Stomach (tissue), 9 donors: Measurements from ENCODE around the gene CHPF. TPM values are rescaled to one million over a fixed set of nuclear protein-coding genes. Genes with fewer than 3 reads are reported as not detected.

Experiments
- DNase-seq, 2 donors: peaks; one replicate each; pipeline versions ENCODE4 v3.0.0 to v3.0.0-alpha.2; 2013 to 2019
- H3K27ac ChIP-seq, 5 donors: fragments of 200-600 bp in 4 of 5; sonication (generic) in 4 of 5; one replicate each; pipeline ENCODE4 v1.5.1; 2013 to 2019; ENCODE audit warnings: mild to moderate bottlenecking in 1 of 5, moderate library complexity in 1 of 5
- H3K27me3 ChIP-seq, 3 donors: fragments of 200-600 bp; sonication (generic); one replicate each; pipeline ENCODE4 v1.5.1; 2017 to 2019; ENCODE audit warnings: mixed run types in 1 of 3
- H3K36me3 ChIP-seq, 4 donors: fragments of 200-600 bp; sonication (generic); 1 replicate in 3 of 4; 2 replicates in 1 of 4; pipeline ENCODE4 v1.5.1; 2016 to 2019
- H3K4me1 ChIP-seq, 4 donors: fragments of 200-600 bp; sonication (generic); one replicate each; pipeline ENCODE4 v1.5.1; 2016 to 2019
- H3K4me3 ChIP-seq, 4 donors: fragments of 200-600 bp; sonication (generic) in 3 of 4; one replicate each; pipeline ENCODE4 v1.5.1; 2016 to 2019; ENCODE audit warnings: mild to moderate bottlenecking in 1 of 4
- H3K9me3 ChIP-seq, 4 donors: fragments of 200-600 bp; sonication (generic); one replicate each; pipeline ENCODE4 v1.5.1; 2016 to 2019
- EP300 ChIP-seq: sonication (generic); formaldehyde crosslinking; IDR thresholded peaks from one replicate; pipeline ENCODE4 v1.6.1; 2017; ENCODE audit warnings: antibody characterized with exemption
- POLR2A ChIP-seq, 4 donors: fragments of 450-650 bp; IDR thresholded peaks; one replicate each; pipeline ENCODE4 v1.6.1; 2016; ENCODE audit warnings: antibody characterized with exemption in 4 of 4, control low read depth in 2 of 4, mild to moderate bottlenecking in 1 of 4, moderate library complexity in 1 of 4
- POLR2AphosphoS5 ChIP-seq, 3 donors: sonication (generic); formaldehyde crosslinking; IDR thresholded peaks; one replicate each; pipeline ENCODE4 v1.6.1; 2016; ENCODE audit warnings: antibody characterized with exemption in 3 of 3
- WGBS, 5 donors: extraction: QIAGEN DNeasy Blood & Tissue Kit in 3 of 5; methylation state at CpG; one replicate each; pipeline versions ENCODE4 v1.1.5 to v1.1.7; 2013 to 2018; 5-methylcytosine and 5-hydroxymethylcytosine counted together
- intact Hi-C: fragments of 100-400 bp; cut with DNase I; formaldehyde crosslinking; loops from one replicate; pipeline ENCODE4 v1.15.1; 2023; ENCODE audit warnings: low total_unique reads
- polyA plus RNA-seq, 3 donors: library from polyadenylated mRNA; stranded (reverse); fragments of 200-250 nt; gene quantifications; one replicate each; pipeline ENCODE4 v1.2.3, GENCODE V29; 2013
- total RNA-seq, 5 donors: library from RNA; depleted of rRNA; stranded (reverse); fragments of >200 nt; gene quantifications; one replicate each; pipeline versions ENCODE4 v1.1.0 to v1.2.3, GENCODE V29; 2014 to 2016
- TF ChIP-seq, protein P1 (sequence below), 7 experiments: fragments of 450-650 bp in 4 of 7; fragments of 200-600 bp in 3 of 7; sonication (generic) in 3 of 7; IDR thresholded peaks; one replicate each; pipeline ENCODE4 v1.5.1; 2016 to 2019; ENCODE audit warnings: antibody characterized with exemption in 7 of 7, control low read depth in 2 of 7, mild to moderate bottlenecking in 1 of 7
- donor health status: healthy with polysubstance abuse.
- donor health status: Bipolar disorder and iron deficiency.
- donor health status: healthy.

CHPF gene
- total and polyA plus RNA-seq, 8 donors, result 10.8 to 119 (median 45.7) TPM

- intact Hi-C loops, result no loop called here
- TF ChIP-seq, protein P1, sequence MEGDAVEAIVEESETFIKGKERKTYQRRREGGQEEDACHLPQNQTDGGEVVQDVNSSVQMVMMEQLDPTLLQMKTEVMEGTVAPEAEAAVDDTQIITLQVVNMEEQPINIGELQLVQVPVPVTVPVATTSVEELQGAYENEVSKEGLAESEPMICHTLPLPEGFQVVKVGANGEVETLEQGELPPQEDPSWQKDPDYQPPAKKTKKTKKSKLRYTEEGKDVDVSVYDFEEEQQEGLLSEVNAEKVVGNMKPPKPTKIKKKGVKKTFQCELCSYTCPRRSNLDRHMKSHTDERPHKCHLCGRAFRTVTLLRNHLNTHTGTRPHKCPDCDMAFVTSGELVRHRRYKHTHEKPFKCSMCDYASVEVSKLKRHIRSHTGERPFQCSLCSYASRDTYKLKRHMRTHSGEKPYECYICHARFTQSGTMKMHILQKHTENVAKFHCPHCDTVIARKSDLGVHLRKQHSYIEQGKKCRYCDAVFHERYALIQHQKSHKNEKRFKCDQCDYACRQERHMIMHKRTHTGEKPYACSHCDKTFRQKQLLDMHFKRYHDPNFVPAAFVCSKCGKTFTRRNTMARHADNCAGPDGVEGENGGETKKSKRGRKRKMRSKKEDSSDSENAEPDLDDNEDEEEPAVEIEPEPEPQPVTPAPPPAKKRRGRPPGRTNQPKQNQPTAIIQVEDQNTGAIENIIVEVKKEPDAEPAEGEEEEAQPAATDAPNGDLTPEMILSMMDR (IDR thresholded peaks at IDR 0.05), result no peak
- no peak for TF ChIP-seq POLR2A (IDR thresholded peaks at IDR 0.05)
- no peak for TF ChIP-seq POLR2AphosphoS5 (IDR thresholded peaks at IDR 0.05)
- TF ChIP-seq EP300, result no peak
- Histone ChIP-seq H3K9me3 (no peaks in the 10 kb centered on the region), H3K27me3 (peaks cover 0 to 61% (median 14%) of the 10 kb centered on the region in 3 donors), H3K4me1 (peaks cover 8 to 17% (median 10%) of the 10 kb centered on the region in 4 donors), H3K27ac (no peak overlapping the region), H3K36me3 (no peaks in the 10 kb centered on the region), H3K4me3 (no peak overlapping the region)
- WGBS, 5 donors, result 76 to 86% (median 79%) methylated on average over 6 of the region's 6 CpGs
- no peak for DNase-seq
Measured at GRCh38 chr2:219575566-219576504, 32.2 kb upstream of the CHPF start.

DNA sequence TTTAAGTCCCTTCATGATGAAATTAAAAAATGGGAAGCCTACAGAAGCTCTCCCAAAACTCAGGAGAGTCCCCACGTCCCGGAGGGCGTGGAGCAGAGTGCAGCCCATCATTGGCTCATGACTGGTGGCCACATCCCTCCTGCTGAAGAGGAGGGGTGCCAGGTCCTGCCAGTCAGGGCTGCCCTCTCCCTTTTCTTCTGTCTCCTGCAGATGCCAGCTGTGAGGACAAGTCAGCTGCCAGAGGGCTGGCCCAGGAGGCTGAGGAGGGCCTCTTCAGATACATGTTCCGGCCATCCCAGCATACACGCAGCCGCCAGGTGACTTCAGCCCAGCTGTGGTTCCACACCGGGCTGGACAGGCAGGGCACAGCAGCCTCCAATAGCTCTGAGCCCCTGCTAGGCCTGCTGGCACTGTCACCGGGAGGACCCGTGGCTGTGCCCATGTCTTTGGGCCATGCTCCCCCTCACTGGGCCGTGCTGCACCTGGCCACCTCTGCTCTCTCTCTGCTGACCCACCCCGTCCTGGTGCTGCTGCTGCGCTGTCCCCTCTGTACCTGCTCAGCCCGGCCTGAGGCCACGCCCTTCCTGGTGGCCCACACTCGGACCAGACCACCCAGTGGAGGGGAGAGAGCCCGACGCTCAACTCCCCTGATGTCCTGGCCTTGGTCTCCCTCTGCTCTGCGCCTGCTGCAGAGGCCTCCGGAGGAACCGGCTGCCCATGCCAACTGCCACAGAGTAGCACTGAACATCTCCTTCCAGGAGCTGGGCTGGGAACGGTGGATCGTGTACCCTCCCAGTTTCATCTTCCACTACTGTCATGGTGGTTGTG is 31.1 kb upstream of the CHPF start:
- no peak overlapping the region for H3K4me3 ChIP-seq
- peaks cover 0 to 72% (median 21%) of the 10 kb centered on the region in 3 donors for H3K27me3 ChIP-seq
- no peak overlapping the region for H3K27ac ChIP-seq
- H3K36me3 ChIP-seq, result no peaks in the 10 kb centered on the region
- H3K4me1 ChIP-seq, result peaks cover 8 to 27% (median 18%) of the 10 kb centered on the region in 4 donors
- no peak for DNase-seq
- TF ChIP-seq POLR2A (IDR thresholded peaks at IDR 0.05) (no peak), EP300 (no peak), POLR2AphosphoS5 (IDR thresholded peaks at IDR 0.05) (no peak)
- TF ChIP-seq, protein P1 (IDR thresholded peaks at IDR 0.05), result no peak
- intact Hi-C loops, result no loop called here
- no peaks in the 10 kb centered on the region for H3K9me3 ChIP-seq
- WGBS, 5 donors, result 79 to 84% (median 80%) methylated on average over 19 to 22 of the region's 22 CpGs

DNA sequence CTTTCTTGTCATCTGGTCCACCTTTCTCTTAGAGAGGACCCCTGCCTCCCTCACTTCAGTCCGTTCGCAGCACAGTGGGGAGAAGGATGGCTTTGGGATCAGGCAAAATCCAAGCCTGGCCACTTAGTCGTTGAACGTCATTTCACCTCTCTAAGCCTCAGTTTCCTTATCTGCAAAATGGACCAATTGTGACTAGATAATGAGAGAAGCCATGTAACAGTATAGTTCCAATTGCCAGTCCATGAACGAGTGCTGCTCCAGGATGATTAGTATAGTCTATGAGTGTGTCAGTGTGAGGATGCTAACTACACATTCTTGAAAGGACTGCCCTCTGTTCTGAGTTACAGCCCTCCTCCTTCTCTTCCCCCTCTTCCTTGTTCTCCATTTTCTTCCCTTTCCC is 29.6 kb upstream of the CHPF start:
- 79 to 94% (median 86%) methylated on average over 5 of the region's 5 CpGs for WGBS, 5 donors
- Histone ChIP-seq H3K4me3 (no peak overlapping the region), H3K27ac (no peak overlapping the region), H3K4me1 (peaks cover 8 to 27% (median 22%) of the 10 kb centered on the region in 4 donors), H3K36me3 (peaks cover 0 to 1% (median under 1%) of the 10 kb centered on the region in 4 donors), H3K27me3 (peaks cover 0 to 67% (median 21%) of the 10 kb centered on the region in 3 donors), H3K9me3 (no peaks in the 10 kb centered on the region)
- intact Hi-C loops, result no loop called here
- TF ChIP-seq POLR2A (IDR thresholded peaks at IDR 0.05), result no peak
- no peak for DNase-seq

DNA sequence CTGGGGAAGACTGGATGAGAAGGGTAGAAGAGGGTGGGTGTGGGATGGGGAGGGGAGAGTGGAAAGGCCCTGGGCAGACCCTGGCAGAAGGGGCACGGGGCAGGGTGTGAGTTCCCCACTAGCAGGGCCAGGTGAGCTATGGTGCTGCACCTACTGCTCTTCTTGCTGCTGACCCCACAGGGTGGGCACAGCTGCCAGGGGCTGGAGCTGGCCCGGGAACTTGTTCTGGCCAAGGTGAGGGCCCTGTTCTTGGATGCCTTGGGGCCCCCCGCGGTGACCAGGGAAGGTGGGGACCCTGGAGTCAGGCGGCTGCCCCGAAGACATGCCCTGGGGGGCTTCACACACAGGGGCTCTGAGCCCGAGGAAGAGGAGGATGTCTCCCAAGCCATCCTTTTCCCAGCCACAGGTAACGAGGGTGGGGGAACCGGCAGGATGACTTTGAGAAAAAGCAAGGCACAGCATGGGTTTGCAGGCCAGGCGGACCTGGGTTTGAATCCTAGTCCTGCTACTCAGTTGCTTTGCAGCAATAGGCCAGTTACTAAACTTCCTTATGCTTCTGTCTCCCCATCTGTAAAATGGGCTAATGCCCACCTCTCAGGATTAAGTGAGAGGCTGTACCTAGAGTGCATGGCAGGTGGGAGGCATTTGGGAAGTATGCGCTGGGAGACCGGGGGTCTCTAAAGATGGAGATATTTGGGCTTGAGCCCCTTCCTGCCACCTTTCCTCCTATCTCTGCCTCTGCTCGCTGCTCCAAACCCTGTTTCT is 28.8 kb upstream of the CHPF start, which contains the start of gene INHA:
TSS of gene INHA (plus strand) at position 74 of the 765 bp plus-strand sequence. CDS start at position 139, 65 bp downstream.
- TF ChIP-seq POLR2A (IDR thresholded peaks at IDR 0.05) (no peak), EP300 (no peak), POLR2AphosphoS5 (IDR thresholded peaks at IDR 0.05) (no peak)
- TF ChIP-seq, protein P1 (IDR thresholded peaks at IDR 0.05), result no peak
- 72 to 83% (median 80%) methylated on average over 12 to 13 of the region's 13 CpGs for WGBS, 5 donors
- intact Hi-C loops, result no loop called here
- no peak for DNase-seq
- Histone ChIP-seq H3K36me3 (peaks cover 0 to 9% (median 6%) of the 10 kb centered on the region in 4 donors), H3K27me3 (peaks cover 0 to 60% (median 21%) of the 10 kb centered on the region in 3 donors), H3K4me1 (peaks cover 8 to 27% (median 22%) of the 10 kb centered on the region in 4 donors), H3K4me3 (peak within 1 kb of the TSS; percentile 71 to 88 (median 78)), H3K27ac (peak within 1 kb of the TSS; percentile 49 to 90 (median 84)), H3K9me3 (no peaks in the 10 kb centered on the region)
